Right renal cortex interstitium (tissue), 3 donors: Measurements from ENCODE around the gene SNED1. TPM values are rescaled to one million over a fixed set of nuclear protein-coding genes. Genes with fewer than 3 reads are reported as not detected.

Experiments used
- DNase-seq, 3 donors: peaks; one replicate each; pipeline ENCODE4 v3.0.0-alpha.2; 2013; ENCODE audit warnings: low read depth in 3 of 3, low spot score in 2 of 3
- polyA plus RNA-seq, 3 donors: library from polyadenylated mRNA; unstranded; fragments of 120-200 nt; gene quantifications; one replicate each; pipeline ENCODE4 v1.2.1, GENCODE V29; 2013; ENCODE audit not compliant: insufficient read length in 3 of 3

SNED1 gene
- polyA plus RNA-seq, 3 donors = 6.2 to 7.4 (median 6.6) TPM

DNA sequence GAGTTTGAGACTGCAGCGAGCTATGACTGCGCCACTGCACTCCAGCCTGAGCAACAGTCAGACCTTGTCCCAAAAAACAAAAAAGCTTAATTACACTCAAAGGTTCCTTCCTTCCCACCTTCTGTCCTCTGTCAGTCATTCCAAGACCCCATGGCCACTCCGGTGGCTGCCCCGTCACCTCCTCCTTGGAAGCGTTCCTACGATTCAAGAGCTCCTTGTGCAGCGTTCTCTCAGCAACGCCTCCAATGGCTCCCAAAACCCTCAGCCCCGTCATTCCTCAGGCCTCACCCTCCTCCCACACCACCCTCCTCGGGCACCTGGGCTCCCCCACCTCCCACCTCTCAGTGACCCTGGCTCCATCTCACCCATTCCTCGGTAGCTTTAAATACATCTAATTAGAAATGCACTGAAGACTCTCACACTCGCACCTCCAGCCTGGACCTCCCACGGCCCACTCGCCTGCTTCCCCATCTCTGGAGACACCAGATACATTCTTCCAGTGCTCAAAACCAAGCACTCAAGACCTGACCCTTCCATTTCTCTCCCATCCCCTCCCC is 142.9 kb downstream of the SNED1 start:
- DNase-seq = no peak

- no peak for DNase-seq
Measured at GRCh38 chr2:241142063-241142462, 143.6 kb downstream of the SNED1 start.

DNA sequence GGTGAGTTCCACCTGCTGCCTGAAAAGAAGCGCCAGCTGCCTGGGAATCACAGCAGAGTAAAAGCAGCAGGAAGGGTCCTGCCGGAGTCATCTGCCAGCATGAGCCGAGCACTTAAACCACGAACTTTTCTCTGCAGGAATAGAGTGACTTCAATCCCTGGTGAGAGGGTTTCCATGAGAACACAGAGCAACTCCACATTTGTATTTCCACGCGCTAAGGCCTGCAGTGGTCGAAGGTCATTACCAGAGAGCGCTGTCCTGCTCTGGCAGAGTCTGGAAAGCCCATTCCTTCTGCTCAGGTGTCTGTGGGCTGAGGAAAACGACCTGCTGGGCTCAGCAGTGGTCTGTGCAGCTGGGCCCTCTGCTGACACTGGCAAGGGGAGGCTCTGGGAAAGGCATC is 144.2 kb downstream of the SNED1 start:
- no peak for DNase-seq

Other genes with a start within 250 kb of the SNED1 start
- gene KIF1A, start 178.4 kb upstream of the SNED1 start, polyA plus RNA-seq = 1 to 10 TPM; 7.1 to 9.5 (median 9.0) TPM
- under 1 TPM in 2 of 3 donors, not detected in 1; 0.04 to 0.15 TPM for gene AGXT, start 129.8 kb upstream of the SNED1 start, polyA plus RNA-seq
- gene MAB21L4, start 102.5 kb upstream of the SNED1 start, polyA plus RNA-seq = 1 to 10 TPM in 2 of 3 donors, under 1 TPM in 1; 0.76 to 3.3 (median 1.3) TPM
- gene CROCC2, start 92.3 kb upstream of the SNED1 start, polyA plus RNA-seq = under 1 TPM in 1 of 3 donors, not detected in 2; 0.04 TPM
- 10 to 100 TPM; 61.5 to 74.3 (median 64.1) TPM for gene MTERF4, start 103.7 kb downstream of the SNED1 start, polyA plus RNA-seq
- 10 to 100 TPM; 11.9 to 14.7 (median 13.0) TPM for gene PASK, start 150.9 kb downstream of the SNED1 start, polyA plus RNA-seq
- 10 to 100 TPM; 85.1 to 87.5 (median 86.1) TPM for gene PPP1R7, start 151.8 kb downstream of the SNED1 start, polyA plus RNA-seq
- gene ANO7, start 190.1 kb downstream of the SNED1 start, polyA plus RNA-seq = 1 to 10 TPM; 1.3 to 2.1 (median 1.4) TPM